K562 (cell line): ENCODE data around the gene TEAD4. TPM values are rescaled to one million over a fixed set of nuclear protein-coding genes. Genes with fewer than 3 reads are reported as not detected.

Source experiments
- ATAC-seq: fragments of 200-7000 bp; cut with Tn5 transposase; 3 replicates; pipeline ENCODE4 v1.9.1; 2020; ENCODE audit warnings: moderate library complexity
- BruUV-seq: library from RNA; stranded (reverse); fragments of 400-500 nt; replicated peaks from 2 replicates; lab custom pipeline; 2021; lab: Mats Ljungman, UMichigan
- CTCF ChIA-PET: fragments of 300-600 bp; formaldehyde crosslinking; extraction: SDS; loops from one replicate; lab custom pipeline; 2021; ENCODE audit warnings: low intra/inter-chr PET ratio; lab: Yijun Ruan, JAX
- POLR2A ChIA-PET: fragments of 300-600, 350-650 bp; sonication (Branson Sonifier 250); formaldehyde crosslinking; extraction: SDS; loops from one replicate; lab custom pipeline; 2021; ENCODE audit warnings: antibody characterized with exemption, inconsistent platforms; lab: Yijun Ruan, JAX
- DNase-seq, 4 experiments: peaks; one replicate each; pipeline versions ENCODE4 v3.0.0 to v3.0.0-alpha.2; 2011 to 2018; ENCODE audit warnings: low spot score in 3 of 4, mixed read lengths in 3 of 4; ENCODE audit errors: extremely low read depth in 1 of 4
- FAIRE-seq: peaks from 2 replicates; lab custom pipeline; 2011; peaks lifted over from hg19 to GRCh38; lab: Jason Lieb, UNC
- H2AFZ ChIP-seq: 2 replicates; pipeline ENCODE4 v1.6.0; 2011; ENCODE audit warnings: low read depth, low read length, control low read depth, inconsistent platforms
- H3K27ac ChIP-seq: fragments of 200-600 bp; 3 replicates; pipeline ENCODE4 v1.8.0; 2011; ENCODE audit warnings: low read depth, mild to moderate bottlenecking, control low read depth, inconsistent platforms, low read length, moderate library complexity, mixed read lengths; ENCODE audit errors: extremely low read depth
- H3K27me3 ChIP-seq, 2 experiments: fragments of 300-600 bp in 1 of 2; 2 replicates in 1 of 2; 3 replicates in 1 of 2; pipeline versions ENCODE4 v1.6.0 to v1.8.0; 2011; ENCODE audit warnings: inconsistent platforms in 2 of 2, low read length in 2 of 2, mild to moderate bottlenecking in 1 of 2, mixed read lengths in 1 of 2, moderate library complexity in 1 of 2; ENCODE audit not compliant: control insufficient read depth in 2 of 2, insufficient read depth in 2 of 2
- H3K36me3 ChIP-seq: fragments of 300-600 bp; 3 replicates; pipeline ENCODE4 v1.8.0; 2011; ENCODE audit warnings: mild to moderate bottlenecking, low read length, inconsistent platforms; ENCODE audit not compliant: control insufficient read depth, insufficient read depth
- H3K4me1 ChIP-seq, 2 experiments: fragments of 200-600 bp in 1 of 2; replicated peaks in 1 of 2; 2 replicates in 1 of 2; 3 replicates in 1 of 2; pipeline versions ENCODE4 v1.5.1 to v1.8.0; 2011; ENCODE audit warnings: inconsistent platforms in 2 of 2, low read length in 2 of 2, mild to moderate bottlenecking in 1 of 2, mixed read lengths in 1 of 2, moderate library complexity in 1 of 2; ENCODE audit not compliant: control insufficient read depth in 2 of 2, insufficient read depth in 2 of 2
- H3K4me2 ChIP-seq: 2 replicates; pipeline ENCODE4 v1.6.1; 2011; ENCODE audit warnings: low read length, control low read depth, inconsistent platforms, mixed read lengths; ENCODE audit not compliant: insufficient read depth
- H3K4me3 ChIP-seq: fragments of 200-600 bp; sonication (generic), shearing (Covaris generic); 2 replicates; pipeline ENCODE4 v1.5.1; 2016; ENCODE audit warnings: control low read depth, inconsistent platforms
- H3K79me2 ChIP-seq: fragments of 200-600 bp; 3 replicates; pipeline ENCODE4 v1.8.0; 2011; ENCODE audit warnings: low read length, inconsistent platforms; ENCODE audit not compliant: control insufficient read depth, insufficient read depth
- H3K9ac ChIP-seq, 2 experiments: 2 replicates each; pipeline versions ENCODE4 v1.6.0 to v1.6.1; 2011; ENCODE audit warnings: low read depth in 2 of 2, low read length in 2 of 2, control low read depth in 1 of 2, inconsistent platforms in 1 of 2, mild to moderate bottlenecking in 1 of 2, mixed read lengths in 1 of 2; ENCODE audit not compliant: insufficient read depth in 1 of 2
- H3K9me1 ChIP-seq: one replicate; pipeline ENCODE4 v1.6.0; 2011; ENCODE audit warnings: inconsistent platforms, mild to moderate bottlenecking, low read length, moderate library complexity; ENCODE audit not compliant: control insufficient read depth, insufficient read depth
- H3K9me3 ChIP-seq: replicated peaks from 2 replicates; pipeline ENCODE4 v1.5.1; 2011; ENCODE audit warnings: low read depth, low read length, inconsistent platforms; ENCODE audit not compliant: control insufficient read depth, insufficient read depth
- H4K20me1 ChIP-seq: replicated peaks from 2 replicates; pipeline ENCODE4 v1.6.1; 2011; ENCODE audit warnings: low read length, inconsistent platforms, mixed read lengths; ENCODE audit not compliant: control insufficient read depth, insufficient read depth
- FOXJ2 ChIP-seq: fragments of 200-800 bp; sonication (Bioruptor generic); IDR thresholded peaks from 2 replicates; pipeline ENCODE4 v1.6.1; 2016; ENCODE audit warnings: missing genetic modification characterization, missing compliant biosample characterization
- MEF2A ChIP-seq: IDR thresholded peaks from 2 replicates; pipeline ENCODE4 v1.6.1; 2011; ENCODE audit warnings: low read depth, mild to moderate bottlenecking, low read length, moderate library complexity; ENCODE audit not compliant: control insufficient read depth
- TBP ChIP-seq: optimal IDR thresholded peaks from 2 replicates; pipeline ENCODE3; 2011; ENCODE audit warnings: low read depth, low read length, improper control_type of control experiment
- ZNF217 ChIP-seq: sonication (generic); formaldehyde crosslinking; IDR thresholded peaks from 2 replicates; pipeline ENCODE4 v1.8.0; 2022; ENCODE audit warnings: mild to moderate bottlenecking, missing genetic modification reagents
- WGBS: fragments of 100-300 bp; shearing (Covaris generic); methylation state at CpG from one replicate; pipeline ENCODE4 v1.1.6; 2016; ENCODE audit warnings: low coverage, mixed read lengths; ENCODE audit not compliant: insufficient coverage; ENCODE audit errors: missing lambda C conversion rate; 5-methylcytosine and 5-hydroxymethylcytosine counted together
- in situ Hi-C: fragments of 300-500 bp; cut with MboI; formaldehyde crosslinking; loops from 4 replicates; pipeline ENCODE4 v1.15.0; 2018; ENCODE audit warnings: inconsistent platforms, mixed read lengths
- intact Hi-C: fragments of 100-400 bp; cut with micrococcal nuclease; formaldehyde crosslinking; loops from 2 replicates; pipeline ENCODE4 v1.14.2; 2022
- polyA plus RNA-seq, 8 experiments: library from polyadenylated mRNA; depleted of rRNA in 4 of 8; stranded (reverse) in 5 of 8; unstranded in 3 of 8; fragments of >200 nt; fragmentation: Nextera tagmentation in 2 of 8; fragmentation: Illumina TruSeq in 1 of 8; extraction: Ambion mirVana in 2 of 8; extraction: Trizol in 1 of 8; gene quantifications; 2 replicates each; pipeline versions ENCODE4 v1.2.1 to v1.2.3, GENCODE V29; 2011 to 2014; ENCODE audit warnings: inconsistent platforms in 1 of 8, missing spikeins in 1 of 8
- total RNA-seq, 7 experiments: library from RNA; depleted of rRNA in 6 of 7; stranded (reverse); fragments of >200 nt in 6 of 7; fragmentation: Illumina TruSeq in 2 of 7; extraction: Trizol in 2 of 7; gene quantifications; 2 replicates each; pipeline versions ENCODE4 v1.2.1 to v1.2.3, GENCODE V29; 2011 to 2021; ENCODE audit warnings: low replicate concordance in 1 of 7
- TF ChIP-seq, protein P1 (sequence below): fragments of 150-350 bp; IDR thresholded peaks from 2 replicates; pipeline ENCODE4 v1.6.1; 2014; ENCODE audit warnings: low read depth, mild to moderate bottlenecking, low read length, borderline replicate concordance
- TF ChIP-seq, protein P2 (sequence below): fragments of 250-450 bp; sonication (Bioruptor Pico); IDR thresholded peaks from 2 replicates; pipeline ENCODE4 v1.4.0; 2020
- TF ChIP-seq, protein P3 (sequence below), 3 experiments: fragments of 200-800 bp in 1 of 3; sonication (Bioruptor generic) in 1 of 3; sonication (generic) in 1 of 3; formaldehyde crosslinking in 1 of 3; IDR thresholded peaks; 2 replicates each; pipeline versions ENCODE4 v1.6.1 to v1.8.0; 2016 to 2022; ENCODE audit warnings: mild to moderate bottlenecking in 2 of 3, missing compliant biosample characterization in 2 of 3, missing genetic modification characterization in 2 of 3, missing genetic modification reagents in 1 of 3
- TF ChIP-seq, protein P4 (sequence below): fragments of 450-650 bp; formaldehyde crosslinking; IDR thresholded peaks from 2 replicates; pipeline ENCODE4 v1.4.0; 2020; ENCODE audit warnings: mild to moderate bottlenecking, mixed read lengths

The TEAD4 gene
- total and polyA plus RNA-seq, 9 of the 15 experiments (the other 6 are each of a cell fraction or from before 2014, with no cell fraction given) = 0.82 to 40.0 (median 17.0) TPM

DNA sequence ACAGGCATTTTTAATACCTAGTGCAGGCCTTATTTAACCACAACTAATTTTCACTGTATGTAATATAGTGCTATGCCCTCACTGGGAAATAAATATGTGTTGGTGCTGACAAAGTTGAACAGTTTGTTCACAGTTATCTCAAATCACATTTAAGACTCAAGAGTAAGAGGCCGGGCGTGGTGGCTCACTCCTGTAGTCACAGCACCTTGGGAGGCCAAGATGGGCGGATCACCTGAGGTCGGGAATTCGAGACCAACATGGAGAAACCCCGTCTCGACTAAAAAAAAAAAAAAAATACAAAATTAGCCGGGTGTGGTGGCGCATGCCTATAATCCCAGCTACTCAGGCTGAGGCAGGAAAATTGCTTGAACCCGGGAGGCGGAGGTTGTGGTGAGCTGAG lies 22.9 kb upstream of the TEAD4 start:
- no peak overlapping the region for H3K4me3 ChIP-seq
- no peak overlapping the region for H3K4me2 ChIP-seq
- peaks cover under 1% of the 10 kb centered on the region; the same call in 2 of the 3 replicates for H3K36me3 ChIP-seq
- no peaks in the 10 kb centered on the region for H4K20me1 ChIP-seq
- H3K9me3 ChIP-seq = no peaks in the 10 kb centered on the region
- ATAC-seq = no peak
- peaks cover 5 to 6% of the 10 kb centered on the region in 2 experiments; a peak in 3 of 5 replicates for H3K4me1 ChIP-seq
- ChIA-PET CTCF (no interaction called here), POLR2A (no interaction called here)
- FAIRE-seq = no peak
- no peak overlapping the region for H3K27ac ChIP-seq
- no TSS peak for BruUV-seq
- 78% methylated on average over 8 of the region's 11 CpGs for WGBS
- H3K79me2 ChIP-seq = no peaks in the 10 kb centered on the region
- H3K9ac ChIP-seq = no peak overlapping the region
- DNase-seq = no peak
- in situ Hi-C loops = no loop called here
- peaks cover 2% of the 10 kb centered on the region for H3K9me1 ChIP-seq
- intact Hi-C loops = no loop called here
- H3K27me3 ChIP-seq = no peaks in the 10 kb centered on the region
- H2AFZ ChIP-seq = no peak overlapping the region
- TF ChIP-seq MEF2A (no peak), ZNF217 (CRISPR knock-in tag) (no peak), FOXJ2 (no peak), TBP (no peak)
- TF ChIP-seq, protein P1, sequence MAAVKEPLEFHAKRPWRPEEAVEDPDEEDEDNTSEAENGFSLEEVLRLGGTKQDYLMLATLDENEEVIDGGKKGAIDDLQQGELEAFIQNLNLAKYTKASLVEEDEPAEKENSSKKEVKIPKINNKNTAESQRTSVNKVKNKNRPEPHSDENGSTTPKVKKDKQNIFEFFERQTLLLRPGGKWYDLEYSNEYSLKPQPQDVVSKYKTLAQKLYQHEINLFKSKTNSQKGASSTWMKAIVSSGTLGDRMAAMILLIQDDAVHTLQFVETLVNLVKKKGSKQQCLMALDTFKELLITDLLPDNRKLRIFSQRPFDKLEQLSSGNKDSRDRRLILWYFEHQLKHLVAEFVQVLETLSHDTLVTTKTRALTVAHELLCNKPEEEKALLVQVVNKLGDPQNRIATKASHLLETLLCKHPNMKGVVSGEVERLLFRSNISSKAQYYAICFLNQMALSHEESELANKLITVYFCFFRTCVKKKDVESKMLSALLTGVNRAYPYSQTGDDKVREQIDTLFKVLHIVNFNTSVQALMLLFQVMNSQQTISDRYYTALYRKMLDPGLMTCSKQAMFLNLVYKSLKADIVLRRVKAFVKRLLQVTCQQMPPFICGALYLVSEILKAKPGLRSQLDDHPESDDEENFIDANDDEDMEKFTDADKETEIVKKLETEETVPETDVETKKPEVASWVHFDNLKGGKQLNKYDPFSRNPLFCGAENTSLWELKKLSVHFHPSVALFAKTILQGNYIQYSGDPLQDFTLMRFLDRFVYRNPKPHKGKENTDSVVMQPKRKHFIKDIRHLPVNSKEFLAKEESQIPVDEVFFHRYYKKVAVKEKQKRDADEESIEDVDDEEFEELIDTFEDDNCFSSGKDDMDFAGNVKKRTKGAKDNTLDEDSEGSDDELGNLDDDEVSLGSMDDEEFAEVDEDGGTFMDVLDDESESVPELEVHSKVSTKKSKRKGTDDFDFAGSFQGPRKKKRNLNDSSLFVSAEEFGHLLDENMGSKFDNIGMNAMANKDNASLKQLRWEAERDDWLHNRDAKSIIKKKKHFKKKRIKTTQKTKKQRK = no peak
- TF ChIP-seq, protein P2, sequence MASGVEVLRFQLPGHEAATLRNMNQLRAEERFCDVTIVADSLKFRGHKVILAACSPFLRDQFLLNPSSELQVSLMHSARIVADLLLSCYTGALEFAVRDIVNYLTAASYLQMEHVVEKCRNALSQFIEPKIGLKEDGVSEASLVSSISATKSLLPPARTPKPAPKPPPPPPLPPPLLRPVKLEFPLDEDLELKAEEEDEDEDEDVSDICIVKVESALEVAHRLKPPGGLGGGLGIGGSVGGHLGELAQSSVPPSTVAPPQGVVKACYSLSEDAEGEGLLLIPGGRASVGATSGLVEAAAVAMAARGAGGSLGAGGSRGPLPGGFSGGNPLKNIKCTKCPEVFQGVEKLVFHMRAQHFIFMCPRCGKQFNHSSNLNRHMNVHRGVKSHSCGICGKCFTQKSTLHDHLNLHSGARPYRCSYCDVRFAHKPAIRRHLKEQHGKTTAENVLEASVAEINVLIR (CRISPR knock-in tag) = no peak
- TF ChIP-seq, protein P3, sequence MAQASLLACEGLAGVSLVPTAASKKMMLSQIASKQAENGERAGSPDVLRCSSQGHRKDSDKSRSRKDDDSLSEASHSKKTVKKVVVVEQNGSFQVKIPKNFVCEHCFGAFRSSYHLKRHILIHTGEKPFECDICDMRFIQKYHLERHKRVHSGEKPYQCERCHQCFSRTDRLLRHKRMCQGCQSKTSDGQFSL (CRISPR knock-in tag; IDR thresholded peaks at IDR 0.05) = no peak
- TF ChIP-seq, protein P3 (tag; IDR thresholded peaks at IDR 0.05) = no peak
- TF ChIP-seq, protein P4, sequence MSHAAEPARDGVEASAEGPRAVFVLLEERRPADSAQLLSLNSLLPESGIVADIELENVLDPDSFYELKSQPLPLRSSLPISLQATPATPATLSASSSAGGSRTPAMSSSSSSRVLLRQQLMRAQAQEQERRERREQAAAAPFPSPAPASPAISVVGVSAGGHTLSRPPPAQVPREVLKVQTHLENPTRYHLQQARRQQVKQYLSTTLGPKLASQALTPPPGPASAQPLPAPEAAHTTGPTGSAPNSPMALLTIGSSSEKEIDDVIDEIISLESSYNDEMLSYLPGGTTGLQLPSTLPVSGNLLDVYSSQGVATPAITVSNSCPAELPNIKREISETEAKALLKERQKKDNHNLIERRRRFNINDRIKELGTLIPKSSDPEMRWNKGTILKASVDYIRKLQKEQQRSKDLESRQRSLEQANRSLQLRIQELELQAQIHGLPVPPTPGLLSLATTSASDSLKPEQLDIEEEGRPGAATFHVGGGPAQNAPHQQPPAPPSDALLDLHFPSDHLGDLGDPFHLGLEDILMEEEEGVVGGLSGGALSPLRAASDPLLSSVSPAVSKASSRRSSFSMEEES (CRISPR knock-in tag) = no peak
